C4-2B (cell line): ENCODE data around the gene FAM193B.
A peak's percentile ranks its signal among the peaks of the same experiment; 100 is the strongest.

ENCODE experiments used
- H3K27ac ChIP-seq: fragments of 450-650 bp; 2 replicates; pipeline ENCODE4 v1.5.1; 2017
- ZFX ChIP-seq: fragments of 450-650 bp; IDR thresholded peaks from 2 replicates; pipeline ENCODE4 v1.6.1; 2017
- TF ChIP-seq, protein P1 (sequence below): fragments of 450-650 bp; conservative IDR thresholded peaks from 2 replicates; pipeline ENCODE4 v1.5.1; 2017; ENCODE audit warnings: mild to moderate bottlenecking

FAM193B gene

DNA sequence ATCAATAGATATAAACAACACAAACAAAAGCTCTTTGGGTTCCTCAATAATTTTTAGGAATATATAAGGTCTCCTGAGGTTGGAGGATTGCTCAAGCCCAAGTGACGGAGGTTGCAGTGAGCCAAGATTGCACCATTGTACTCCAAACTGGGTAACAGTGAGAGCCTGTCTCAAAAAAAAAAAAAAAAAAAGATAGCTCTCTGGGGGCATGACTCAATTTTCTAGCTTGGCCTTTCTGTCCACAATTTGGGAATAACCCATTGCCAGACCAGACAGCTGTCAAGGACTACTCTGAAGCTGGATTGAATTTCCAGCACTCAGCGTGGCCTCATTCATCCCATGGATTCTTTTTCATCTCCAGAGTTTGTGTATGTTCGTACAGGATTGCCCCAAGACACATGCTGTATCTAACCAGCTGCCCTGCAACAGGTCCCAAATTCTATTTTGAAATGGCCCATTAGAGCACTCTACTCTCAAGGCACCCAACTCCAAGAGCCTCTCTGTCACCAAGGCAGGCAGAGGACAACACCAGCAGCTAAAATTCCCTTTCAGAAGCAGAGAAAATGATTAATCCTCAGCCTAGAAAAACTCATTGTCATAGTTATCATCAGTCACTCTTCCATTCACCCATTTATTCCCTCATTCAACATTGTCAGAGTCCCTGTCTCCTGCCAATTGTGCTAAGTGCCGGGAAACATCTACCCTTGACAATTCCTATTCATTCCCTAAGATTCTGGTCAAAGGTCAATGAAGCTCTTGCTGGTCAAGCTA, 8.7 kb downstream of the FAM193B start:
- no peak for TF ChIP-seq ZFX
- TF ChIP-seq, protein P1, sequence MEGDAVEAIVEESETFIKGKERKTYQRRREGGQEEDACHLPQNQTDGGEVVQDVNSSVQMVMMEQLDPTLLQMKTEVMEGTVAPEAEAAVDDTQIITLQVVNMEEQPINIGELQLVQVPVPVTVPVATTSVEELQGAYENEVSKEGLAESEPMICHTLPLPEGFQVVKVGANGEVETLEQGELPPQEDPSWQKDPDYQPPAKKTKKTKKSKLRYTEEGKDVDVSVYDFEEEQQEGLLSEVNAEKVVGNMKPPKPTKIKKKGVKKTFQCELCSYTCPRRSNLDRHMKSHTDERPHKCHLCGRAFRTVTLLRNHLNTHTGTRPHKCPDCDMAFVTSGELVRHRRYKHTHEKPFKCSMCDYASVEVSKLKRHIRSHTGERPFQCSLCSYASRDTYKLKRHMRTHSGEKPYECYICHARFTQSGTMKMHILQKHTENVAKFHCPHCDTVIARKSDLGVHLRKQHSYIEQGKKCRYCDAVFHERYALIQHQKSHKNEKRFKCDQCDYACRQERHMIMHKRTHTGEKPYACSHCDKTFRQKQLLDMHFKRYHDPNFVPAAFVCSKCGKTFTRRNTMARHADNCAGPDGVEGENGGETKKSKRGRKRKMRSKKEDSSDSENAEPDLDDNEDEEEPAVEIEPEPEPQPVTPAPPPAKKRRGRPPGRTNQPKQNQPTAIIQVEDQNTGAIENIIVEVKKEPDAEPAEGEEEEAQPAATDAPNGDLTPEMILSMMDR = no peak
- H3K27ac ChIP-seq = no peak overlapping the region

- no peak overlapping the region for H3K27ac ChIP-seq
- TF ChIP-seq, protein P1 = no peak
- no peak for TF ChIP-seq ZFX
These were observed 11.4 kb downstream of the FAM193B start for GRCh38 chr5:177542816-177543465.

GRCh38 chr5:177540438-177540837, 13.9 kb downstream of the FAM193B start:
- H3K27ac ChIP-seq = no peak overlapping the region
- no peak for TF ChIP-seq ZFX
- TF ChIP-seq, protein P1 = no peak

- H3K27ac ChIP-seq = no peak overlapping the region
- TF ChIP-seq, protein P1 = no peak
- TF ChIP-seq ZFX = no peak
These were observed 15.0 kb downstream of the FAM193B start for GRCh38 chr5:177539411-177539810.

GRCh38 chr5:177538876-177539275, 15.5 kb downstream of the FAM193B start:
- TF ChIP-seq ZFX = no peak
- TF ChIP-seq, protein P1 = no peak
- H3K27ac ChIP-seq = peak overlapping the region; percentile 36

DNA sequence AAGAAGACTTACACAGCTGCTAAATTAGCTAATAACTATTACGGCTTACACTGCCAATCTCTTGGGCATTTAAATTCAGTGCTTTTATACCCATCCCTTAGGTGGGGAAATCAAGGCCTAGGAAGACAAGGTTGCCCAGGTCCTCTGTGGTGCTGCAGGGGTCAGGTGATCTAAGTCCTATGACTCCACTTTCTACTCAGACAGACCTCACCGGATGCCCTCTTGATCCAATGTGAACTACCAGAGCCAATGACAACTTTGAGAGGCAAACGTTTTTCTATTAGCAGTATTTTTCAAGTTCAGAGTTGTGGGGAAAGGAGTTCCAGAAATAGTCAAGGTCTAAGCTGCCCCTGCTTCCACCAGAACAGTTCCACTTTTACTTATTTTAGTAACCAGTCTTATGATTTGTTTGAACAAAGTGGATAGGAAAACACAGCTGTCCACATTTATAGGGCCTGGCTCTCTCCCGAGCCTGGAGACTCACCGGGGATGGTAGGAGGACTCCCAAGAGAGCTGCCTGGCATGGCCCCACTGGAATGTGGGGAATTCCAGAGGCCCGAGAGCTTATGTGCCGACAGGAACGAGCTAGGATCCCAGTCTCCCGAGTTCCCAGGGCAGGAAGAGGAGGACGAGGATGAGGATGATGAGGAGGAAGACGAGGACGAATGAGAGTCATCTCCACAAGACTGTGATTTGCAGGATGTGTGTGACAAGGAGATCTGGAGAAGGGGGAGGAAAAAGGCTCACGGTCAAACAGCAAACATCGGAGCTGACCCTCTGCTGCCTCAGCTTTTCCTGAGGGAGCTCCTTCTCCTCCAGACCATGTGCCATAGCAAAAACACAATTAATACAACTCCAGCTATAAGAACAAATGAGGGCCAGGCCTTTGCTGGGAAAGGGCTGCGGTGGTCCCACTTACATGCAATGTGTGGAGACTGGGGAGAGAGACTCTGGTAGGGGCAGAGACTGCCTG, 16.7 kb downstream of the FAM193B start:
- H3K27ac ChIP-seq = peak overlapping the region; percentile 36
- TF ChIP-seq ZFX = no peak
- TF ChIP-seq, protein P1 = no peak
